Subcutaneous abdominal adipose tissue (tissue), 5 donors: ENCODE measurements around the gene RTP3.

Experiments used
- H3K27ac ChIP-seq: one replicate; pipeline ENCODE4 v1.7.0; 2013; ENCODE audit warnings: low read depth, mild to moderate bottlenecking, inconsistent platforms, low read length, moderate library complexity
- H3K27me3 ChIP-seq, 5 donors: one replicate each; pipeline ENCODE4 v1.7.0; 2013; ENCODE audit warnings: low read length in 5 of 5, inconsistent platforms in 1 of 5; ENCODE audit not compliant: control insufficient read depth in 5 of 5, insufficient read depth in 4 of 5
- H3K36me3 ChIP-seq, 5 donors: one replicate each; pipeline ENCODE4 v1.7.0; 2013; ENCODE audit warnings: low read length in 5 of 5; ENCODE audit not compliant: control insufficient read depth in 5 of 5, insufficient read depth in 5 of 5
- H3K4me1 ChIP-seq, 5 donors: one replicate each; pipeline ENCODE4 v1.7.0; 2013; ENCODE audit warnings: low read length in 5 of 5, mild to moderate bottlenecking in 3 of 5, moderate library complexity in 1 of 5; ENCODE audit not compliant: control insufficient read depth in 5 of 5, insufficient read depth in 5 of 5
- H3K4me3 ChIP-seq, 5 donors: one replicate each; pipeline ENCODE4 v1.7.0; 2013; ENCODE audit warnings: low read length in 5 of 5, low read depth in 1 of 5
- H3K9ac ChIP-seq, 5 donors: one replicate each; pipeline ENCODE4 v1.7.0; 2013; ENCODE audit warnings: low read length in 5 of 5, mild to moderate bottlenecking in 4 of 5, moderate library complexity in 3 of 5
- H3K9me3 ChIP-seq, 5 donors: one replicate each; pipeline ENCODE4 v1.7.0; 2013; ENCODE audit warnings: low read length in 5 of 5; ENCODE audit not compliant: control insufficient read depth in 5 of 5
- donor health status: healthy.
- donor health status: healthy.
- donor health status: healthy.
- donor health status: healthy.
- donor health status: healthy.

RTP3 gene

GRCh38 chr3:46500656-46501635 lies 3.2 kb downstream of the RTP3 start:
- Histone ChIP-seq H3K36me3 (no peaks in the 10 kb centered on the region), H3K9me3 (no peaks in the 10 kb centered on the region), H3K4me1 (peaks cover 0 to 18% (median 4%) of the 10 kb centered on the region in 5 donors), H3K27ac (no peak overlapping the region), H3K4me3 (no peak overlapping the region), H3K9ac (no peak overlapping the region), H3K27me3 (peaks cover 0 to 3% (median 0%) of the 10 kb centered on the region in 5 donors)

- peaks cover 0 to 14% (median 4%) of the 10 kb centered on the region in 5 donors for H3K4me1 ChIP-seq
- no peak overlapping the region for H3K4me3 ChIP-seq
- no peak overlapping the region for H3K27ac ChIP-seq
- no peak overlapping the region for H3K9ac ChIP-seq
- peaks cover 0 to 3% (median 0%) of the 10 kb centered on the region in 5 donors for H3K27me3 ChIP-seq
- no peaks in the 10 kb centered on the region for H3K9me3 ChIP-seq
- no peaks in the 10 kb centered on the region for H3K36me3 ChIP-seq
Measured at GRCh38 chr3:46501702-46502101, 3.9 kb downstream of the RTP3 start.

DNA sequence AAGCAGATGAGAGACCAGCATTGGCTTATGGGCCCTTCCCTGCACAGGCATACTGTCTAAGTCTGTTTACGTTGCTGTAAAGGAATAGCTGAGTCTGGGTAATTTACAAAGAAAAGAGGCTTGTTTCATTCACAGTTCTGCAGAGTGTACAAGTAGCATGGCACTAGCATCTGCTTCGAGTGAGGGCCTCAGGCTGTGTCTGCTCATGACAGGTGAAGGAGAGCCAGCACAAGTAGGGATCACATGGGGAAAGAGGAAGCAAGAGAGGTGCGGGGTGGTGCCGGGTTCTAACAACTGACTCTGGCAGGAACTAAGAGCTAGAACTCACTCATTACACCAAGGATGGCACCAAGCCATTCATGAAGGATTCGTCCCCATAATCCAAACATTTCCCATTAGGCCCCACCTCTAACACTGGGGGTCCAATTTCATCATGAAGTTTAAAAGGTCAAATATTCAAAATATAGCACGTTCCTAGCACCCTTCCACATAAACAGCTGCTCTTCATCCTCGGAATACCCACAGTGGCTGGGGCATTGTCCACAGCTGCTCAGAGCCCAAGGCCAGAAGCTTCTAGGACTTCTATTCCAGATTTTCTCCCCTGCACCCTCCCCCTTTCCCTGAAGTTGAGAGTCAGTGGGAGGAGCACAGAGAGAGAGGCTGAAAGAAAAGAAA lies 5.6 kb downstream of the RTP3 start:
- Histone ChIP-seq H3K4me1 (peaks cover 0 to 6% (median 0%) of the 10 kb centered on the region in 5 donors), H3K27ac (no peak overlapping the region), H3K9me3 (no peaks in the 10 kb centered on the region), H3K9ac (no peak overlapping the region), H3K4me3 (no peak overlapping the region), H3K27me3 (peaks cover 0 to 3% (median 0%) of the 10 kb centered on the region in 5 donors), H3K36me3 (no peaks in the 10 kb centered on the region)

- Histone ChIP-seq H3K27ac (no peak overlapping the region), H3K4me3 (no peak overlapping the region), H3K9ac (no peak overlapping the region), H3K27me3 (peaks cover 0 to 2% (median 0%) of the 10 kb centered on the region in 5 donors), H3K36me3 (no peaks in the 10 kb centered on the region), H3K4me1 (peaks cover 0 to 6% (median 0%) of the 10 kb centered on the region in 5 donors), H3K9me3 (no peaks in the 10 kb centered on the region)
Measured at GRCh38 chr3:46504789-46505188, 7.0 kb downstream of the RTP3 start.

DNA sequence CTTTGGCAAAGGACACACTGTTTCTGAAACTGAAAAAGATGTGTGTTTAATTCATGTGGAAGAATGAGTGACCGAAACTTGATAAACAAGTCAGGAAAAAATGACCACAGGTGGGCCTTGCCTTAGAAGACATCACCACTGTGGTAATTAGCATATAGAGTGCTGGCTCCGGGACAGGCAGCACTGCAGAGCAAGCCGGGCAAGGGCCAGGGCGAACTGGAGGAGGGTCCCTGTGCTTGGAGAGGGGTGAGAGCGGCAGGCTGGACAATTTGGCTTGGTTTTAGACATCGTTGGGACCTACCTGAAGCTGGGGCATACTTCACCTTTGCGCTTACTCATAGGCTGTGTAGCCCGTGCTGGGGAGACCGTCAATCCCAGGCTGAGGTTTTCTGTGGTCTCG lies 8.2 kb downstream of the RTP3 start:
- no peaks in the 10 kb centered on the region for H3K36me3 ChIP-seq
- H3K27ac ChIP-seq = no peak overlapping the region
- H3K4me1 ChIP-seq = peaks cover 0 to 6% (median 0%) of the 10 kb centered on the region in 5 donors
- H3K4me3 ChIP-seq = no peak overlapping the region
- H3K9ac ChIP-seq = no peak overlapping the region
- H3K9me3 ChIP-seq = no peaks in the 10 kb centered on the region
- peaks cover 0 to 2% (median 0%) of the 10 kb centered on the region in 5 donors for H3K27me3 ChIP-seq

DNA sequence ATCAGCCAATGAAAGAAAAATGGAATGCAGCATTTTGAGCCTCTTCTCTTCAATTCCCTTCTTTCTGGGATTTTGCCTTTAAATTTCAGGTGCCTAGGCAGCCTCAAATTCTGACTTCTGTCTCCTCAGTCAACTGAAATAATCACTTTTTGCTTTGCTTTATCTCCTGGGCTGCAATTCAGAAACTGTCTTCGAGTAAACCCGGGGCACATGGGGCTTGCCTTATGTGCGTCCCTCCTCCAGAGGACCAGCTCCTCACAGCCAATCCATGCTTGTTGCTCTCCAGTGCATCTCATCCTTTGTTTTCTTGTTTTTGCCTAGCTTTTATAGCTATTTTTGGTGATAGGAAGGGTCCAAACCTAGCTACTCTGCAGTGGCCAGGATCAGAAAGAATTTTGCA lies 8.8 kb downstream of the RTP3 start:
- Histone ChIP-seq H3K4me3 (no peak overlapping the region), H3K27ac (no peak overlapping the region), H3K9ac (no peak overlapping the region), H3K9me3 (no peaks in the 10 kb centered on the region), H3K36me3 (no peaks in the 10 kb centered on the region), H3K27me3 (peaks cover 0 to 2% (median 0%) of the 10 kb centered on the region in 5 donors), H3K4me1 (peaks cover 0 to 2% (median 0%) of the 10 kb centered on the region in 5 donors)

- Histone ChIP-seq H3K4me3 (no peak overlapping the region), H3K9me3 (no peaks in the 10 kb centered on the region), H3K36me3 (no peaks in the 10 kb centered on the region), H3K4me1 (no peaks in the 10 kb centered on the region), H3K27me3 (peaks cover 0 to 2% (median 0%) of the 10 kb centered on the region in 5 donors), H3K27ac (no peak overlapping the region), H3K9ac (no peak overlapping the region)
Measured at GRCh38 chr3:46508850-46509591, 11.2 kb downstream of the RTP3 start.

DNA sequence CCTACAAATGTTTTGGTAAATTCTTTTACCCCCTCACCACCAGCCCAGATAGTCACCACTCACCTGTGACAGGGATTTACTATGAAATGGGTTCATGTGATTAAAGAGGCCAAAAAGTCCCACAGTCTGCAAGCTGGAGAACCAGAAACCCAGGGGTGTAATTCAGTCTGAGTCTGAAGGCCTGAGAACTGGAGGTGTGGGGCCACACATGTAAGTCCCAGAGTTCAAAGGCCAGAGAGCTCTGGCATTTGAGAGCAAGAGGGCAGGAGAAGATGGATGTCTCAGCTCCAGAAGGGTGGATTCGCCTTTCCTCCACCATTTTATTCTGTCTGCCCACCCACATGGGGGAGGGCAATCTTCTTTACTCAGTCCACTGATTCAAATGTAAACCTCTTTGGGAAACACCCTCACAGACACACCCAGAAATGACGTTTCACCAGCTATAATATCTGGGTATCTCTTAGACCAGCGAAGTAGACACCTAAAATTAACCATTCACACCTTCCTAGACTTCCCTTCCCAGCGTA lies 11.9 kb downstream of the RTP3 start:
- Histone ChIP-seq H3K27me3 (peaks cover 0 to 2% (median 0%) of the 10 kb centered on the region in 5 donors), H3K9me3 (no peaks in the 10 kb centered on the region), H3K4me1 (no peaks in the 10 kb centered on the region), H3K9ac (no peak overlapping the region), H3K4me3 (no peak overlapping the region), H3K36me3 (no peaks in the 10 kb centered on the region), H3K27ac (no peak overlapping the region)

DNA sequence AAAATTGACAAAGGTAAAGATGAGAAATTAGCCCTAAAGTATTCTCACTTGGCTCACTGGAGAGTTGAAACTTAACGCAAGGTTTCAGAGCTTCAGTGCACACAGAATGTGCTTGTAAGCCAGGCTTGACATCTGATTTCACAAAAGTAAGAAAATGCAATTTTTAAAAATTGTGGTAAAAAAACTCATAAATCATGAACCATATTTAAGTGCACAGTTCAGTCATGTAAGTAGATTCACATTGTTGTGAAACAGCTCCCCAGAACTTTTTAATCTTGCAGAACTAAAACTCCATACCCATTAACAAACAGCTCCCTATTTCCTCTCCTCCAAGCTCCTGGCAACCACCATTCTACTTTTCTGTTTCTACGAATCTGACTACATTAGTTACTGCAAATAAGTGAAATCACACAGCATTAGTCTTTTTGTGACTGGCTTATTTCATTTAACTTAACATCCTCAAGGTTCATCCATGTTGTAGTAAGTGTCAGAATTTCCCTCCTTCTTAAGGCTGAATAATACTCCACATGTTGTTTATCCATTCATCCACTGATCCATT lies 14.5 kb downstream of the RTP3 start:
- Histone ChIP-seq H3K9me3 (no peaks in the 10 kb centered on the region), H3K4me1 (no peaks in the 10 kb centered on the region), H3K4me3 (no peak overlapping the region), H3K9ac (no peak overlapping the region), H3K27me3 (peaks cover 0 to 2% (median 0%) of the 10 kb centered on the region in 5 donors), H3K36me3 (no peaks in the 10 kb centered on the region), H3K27ac (no peak overlapping the region)
